ENCODE data around the gene DENND1A. TPM values are rescaled to one million over a fixed set of nuclear protein-coding genes. Genes with fewer than 3 reads are reported as not detected.

The DENND1A gene
- total and polyA plus RNA-seq, 8 donors = 4.4 to 109 (median 21.4) TPM

GRCh38 chr9:123657941-123658340, 272.0 kb downstream of the DENND1A start:
- H3K27ac ChIP-seq = no peak overlapping the region
- no peak for DNase-seq
- H3K36me3 ChIP-seq = peaks cover 0 to 14% (median 10%) of the 10 kb centered on the region in 4 donors
- TF ChIP-seq EP300 (IDR thresholded peaks at IDR 0.05) (no peak), POLR2AphosphoS5 (IDR thresholded peaks at IDR 0.05) (no peak), POLR2A (IDR thresholded peaks at IDR 0.05) (no peak)
- TF ChIP-seq, protein P1, sequence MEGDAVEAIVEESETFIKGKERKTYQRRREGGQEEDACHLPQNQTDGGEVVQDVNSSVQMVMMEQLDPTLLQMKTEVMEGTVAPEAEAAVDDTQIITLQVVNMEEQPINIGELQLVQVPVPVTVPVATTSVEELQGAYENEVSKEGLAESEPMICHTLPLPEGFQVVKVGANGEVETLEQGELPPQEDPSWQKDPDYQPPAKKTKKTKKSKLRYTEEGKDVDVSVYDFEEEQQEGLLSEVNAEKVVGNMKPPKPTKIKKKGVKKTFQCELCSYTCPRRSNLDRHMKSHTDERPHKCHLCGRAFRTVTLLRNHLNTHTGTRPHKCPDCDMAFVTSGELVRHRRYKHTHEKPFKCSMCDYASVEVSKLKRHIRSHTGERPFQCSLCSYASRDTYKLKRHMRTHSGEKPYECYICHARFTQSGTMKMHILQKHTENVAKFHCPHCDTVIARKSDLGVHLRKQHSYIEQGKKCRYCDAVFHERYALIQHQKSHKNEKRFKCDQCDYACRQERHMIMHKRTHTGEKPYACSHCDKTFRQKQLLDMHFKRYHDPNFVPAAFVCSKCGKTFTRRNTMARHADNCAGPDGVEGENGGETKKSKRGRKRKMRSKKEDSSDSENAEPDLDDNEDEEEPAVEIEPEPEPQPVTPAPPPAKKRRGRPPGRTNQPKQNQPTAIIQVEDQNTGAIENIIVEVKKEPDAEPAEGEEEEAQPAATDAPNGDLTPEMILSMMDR (IDR thresholded peaks at IDR 0.05) = no peak
- peaks cover 0 to 11% (median 8%) of the 10 kb centered on the region in 4 donors for H3K9me3 ChIP-seq
- H3K4me3 ChIP-seq = no peak overlapping the region
- H3K27me3 ChIP-seq = no peaks in the 10 kb centered on the region
- WGBS, 5 donors = 84 to 91% (median 89%) methylated on average over 4 of the region's 4 CpGs
- intact Hi-C loops (cut with DNase I; ENCODE audit: low total_unique reads) = no loop called here
- H3K4me1 ChIP-seq = no peaks in the 10 kb centered on the region

DNA sequence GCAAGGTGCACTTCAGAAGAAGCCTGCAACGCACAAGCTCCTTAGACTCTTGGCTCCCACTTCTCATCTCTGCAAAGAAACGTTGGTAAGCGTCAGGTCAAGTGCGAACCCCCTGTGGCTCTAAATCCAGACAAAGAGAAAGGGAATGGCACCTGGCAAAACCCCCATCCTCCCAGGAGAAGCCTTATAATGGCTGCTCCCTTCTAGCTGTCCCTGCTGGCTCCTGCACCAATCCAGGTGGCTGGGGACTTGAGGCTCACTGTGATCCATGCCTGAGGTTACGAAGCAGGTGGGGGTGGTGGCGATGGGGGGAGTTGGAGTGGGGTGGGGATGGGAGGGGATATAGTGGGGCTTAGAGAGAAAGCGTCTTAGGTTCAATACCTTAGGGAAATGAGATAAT, 272.8 kb downstream of the DENND1A start:
- intact Hi-C loops (cut with DNase I; ENCODE audit: low total_unique reads) = no loop called here
- H3K27me3 ChIP-seq = no peaks in the 10 kb centered on the region
- WGBS, 5 donors = 92 to 98% (median 93%) methylated on average over 6 to 7 of the region's 7 CpGs

DNA sequence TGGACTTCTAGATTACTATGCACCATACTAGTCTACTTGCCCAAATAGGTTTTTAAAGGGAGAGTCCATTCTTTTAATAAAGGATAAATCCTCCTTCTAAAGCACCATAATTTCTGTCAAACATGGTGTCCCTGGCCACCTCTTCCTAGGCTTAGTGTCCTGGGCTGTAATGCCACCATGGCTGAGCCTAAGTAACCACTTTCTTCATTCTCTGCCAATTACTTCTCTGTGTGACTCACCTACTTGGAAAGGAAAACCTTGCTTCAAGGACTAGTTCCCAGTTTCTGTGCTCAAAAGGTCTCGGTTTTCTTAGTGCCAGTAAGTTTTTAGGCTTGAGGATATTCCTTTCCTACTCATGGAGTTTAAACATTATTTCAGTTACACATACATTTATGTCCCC, 273.4 kb downstream of the DENND1A start:
- Histone ChIP-seq H3K27me3 (no peaks in the 10 kb centered on the region), H3K4me3 (no peak overlapping the region), H3K9me3 (no peaks in the 10 kb centered on the region), H3K36me3 (peaks cover 0 to 6% (median under 1%) of the 10 kb centered on the region in 4 donors), H3K27ac (no peak overlapping the region), H3K4me1 (no peaks in the 10 kb centered on the region)
- intact Hi-C loops (cut with DNase I; ENCODE audit: low total_unique reads) = no loop called here
- WGBS, 5 donors = 80 to 94% (median 86%) methylated on average over 1 of the region's 1 CpG
- DNase-seq = no peak
- TF ChIP-seq POLR2A (IDR thresholded peaks at IDR 0.05) (no peak), EP300 (IDR thresholded peaks at IDR 0.05) (no peak), POLR2AphosphoS5 (IDR thresholded peaks at IDR 0.05) (no peak)
- TF ChIP-seq, protein P1 (IDR thresholded peaks at IDR 0.05) = no peak

More for the DNA sequence above, 272.8 kb downstream of the DENND1A start:
- Histone ChIP-seq H3K36me3 (peaks cover 0 to 8% (median 3%) of the 10 kb centered on the region in 4 donors), H3K4me3 (no peak overlapping the region), H3K27ac (no peak overlapping the region), H3K4me1 (no peaks in the 10 kb centered on the region), H3K9me3 (peaks cover 0 to 4% (median 3%) of the 10 kb centered on the region in 4 donors)
- no peak for DNase-seq
- TF ChIP-seq, protein P1 (IDR thresholded peaks at IDR 0.05) = no peak
- TF ChIP-seq POLR2A (IDR thresholded peaks at IDR 0.05) (no peak), POLR2AphosphoS5 (IDR thresholded peaks at IDR 0.05) (no peak), EP300 (IDR thresholded peaks at IDR 0.05) (no peak)

DNA sequence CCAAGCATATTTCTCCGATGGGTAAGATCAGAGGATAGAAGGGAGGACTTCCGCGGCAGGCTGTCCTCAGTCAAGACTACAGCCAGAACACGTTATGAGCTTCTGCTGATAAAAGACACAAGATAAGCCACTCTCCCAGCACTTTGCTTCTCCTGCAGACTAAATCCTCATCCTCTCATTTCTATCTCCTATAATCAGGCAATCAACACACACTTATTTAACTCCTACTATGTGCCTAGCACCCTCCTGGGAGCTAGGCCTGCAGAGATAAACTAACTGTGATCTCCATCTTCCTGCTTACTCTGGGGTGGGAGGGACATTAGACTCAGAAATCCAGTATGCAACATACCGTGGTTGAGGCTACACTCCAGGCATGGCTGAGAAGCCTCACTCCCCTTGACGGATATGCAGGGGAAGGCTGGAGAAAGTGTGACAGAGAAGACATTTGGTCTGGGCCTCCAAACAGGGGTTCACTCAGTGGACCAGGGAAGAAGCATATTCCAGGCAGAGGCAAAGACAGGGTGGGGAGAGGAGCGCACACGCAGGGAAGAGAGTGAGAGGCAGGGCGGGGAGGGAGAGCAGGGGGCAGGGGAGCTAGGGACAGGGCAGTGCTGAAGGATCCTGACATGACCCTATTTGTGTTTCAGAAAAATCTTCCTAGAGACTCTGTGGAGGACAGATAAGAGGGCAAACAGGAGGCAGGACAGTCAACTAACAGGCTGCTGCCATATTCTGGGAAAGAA, 274.1 kb downstream of the DENND1A start:
- no peak for DNase-seq
- H3K4me1 ChIP-seq = no peaks in the 10 kb centered on the region
- H3K36me3 ChIP-seq = peaks cover 0 to 7% (median 6%) of the 10 kb centered on the region in 4 donors
- H3K4me3 ChIP-seq = no peak overlapping the region
- H3K27me3 ChIP-seq = no peaks in the 10 kb centered on the region
- intact Hi-C loops (cut with DNase I; ENCODE audit: low total_unique reads) = no loop called here
- no peaks in the 10 kb centered on the region for H3K9me3 ChIP-seq
- 90 to 96% (median 92%) methylated on average over 9 of the region's 9 CpGs for WGBS, 5 donors
- H3K27ac ChIP-seq = no peak overlapping the region
- no peak for TF ChIP-seq POLR2A (IDR thresholded peaks at IDR 0.05)
- TF ChIP-seq, protein P1 (IDR thresholded peaks at IDR 0.05) = no peak
- no peak for TF ChIP-seq EP300 (IDR thresholded peaks at IDR 0.05)
- no peak for TF ChIP-seq POLR2AphosphoS5 (IDR thresholded peaks at IDR 0.05)
